ENCODE measurements around the gene SIRPB2.

SIRPB2 gene

GRCh38 chr20:1491281-1491840 is at the start of gene SIRPB2:
Gene SIRPB2, minus strand, starts transcription at chr20:1491420. Its CDS starts 61 bp downstream, at chr20:1491359.
- no peak for TF ChIP-seq FOXM1 (IDR thresholded peaks at IDR 0.05; ENCODE audit: borderline replicate concordance, low read depth)
- no peak for TF ChIP-seq YY1 (IDR thresholded peaks at IDR 0.05; ENCODE audit: low read depth)
- no peak for TF ChIP-seq ZBTB7A (IDR thresholded peaks at IDR 0.05; ENCODE audit: low read depth)
- TF ChIP-seq EP300 (IDR thresholded peaks at IDR 0.05; ENCODE audit: borderline replicate concordance) = no peak
- no peak for TF ChIP-seq TAF1 (IDR thresholded peaks at IDR 0.05; ENCODE audit: low read depth)
- no peak for TF ChIP-seq RAD21 (IDR thresholded peaks at IDR 0.05; ENCODE audit: low read depth)
- TF ChIP-seq REST (IDR thresholded peaks at IDR 0.05; ENCODE audit: low read depth) = no peak
- TF ChIP-seq, protein P1, sequence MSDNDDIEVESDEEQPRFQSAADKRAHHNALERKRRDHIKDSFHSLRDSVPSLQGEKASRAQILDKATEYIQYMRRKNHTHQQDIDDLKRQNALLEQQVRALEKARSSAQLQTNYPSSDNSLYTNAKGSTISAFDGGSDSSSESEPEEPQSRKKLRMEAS (IDR thresholded peaks at IDR 0.05) = no peak
- TF ChIP-seq TEAD4 (IDR thresholded peaks at IDR 0.05) = no peak
- TF ChIP-seq, protein P2, sequence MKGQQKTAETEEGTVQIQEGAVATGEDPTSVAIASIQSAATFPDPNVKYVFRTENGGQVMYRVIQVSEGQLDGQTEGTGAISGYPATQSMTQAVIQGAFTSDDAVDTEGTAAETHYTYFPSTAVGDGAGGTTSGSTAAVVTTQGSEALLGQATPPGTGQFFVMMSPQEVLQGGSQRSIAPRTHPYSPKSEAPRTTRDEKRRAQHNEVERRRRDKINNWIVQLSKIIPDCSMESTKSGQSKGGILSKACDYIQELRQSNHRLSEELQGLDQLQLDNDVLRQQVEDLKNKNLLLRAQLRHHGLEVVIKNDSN (IDR thresholded peaks at IDR 0.05) = no peak
- TF ChIP-seq CEBPB (IDR thresholded peaks at IDR 0.05) = no peak
- no peak for TF ChIP-seq EGR1 (IDR thresholded peaks at IDR 0.05)
- TF ChIP-seq NFIC (IDR thresholded peaks at IDR 0.05) = no peak

DNA sequence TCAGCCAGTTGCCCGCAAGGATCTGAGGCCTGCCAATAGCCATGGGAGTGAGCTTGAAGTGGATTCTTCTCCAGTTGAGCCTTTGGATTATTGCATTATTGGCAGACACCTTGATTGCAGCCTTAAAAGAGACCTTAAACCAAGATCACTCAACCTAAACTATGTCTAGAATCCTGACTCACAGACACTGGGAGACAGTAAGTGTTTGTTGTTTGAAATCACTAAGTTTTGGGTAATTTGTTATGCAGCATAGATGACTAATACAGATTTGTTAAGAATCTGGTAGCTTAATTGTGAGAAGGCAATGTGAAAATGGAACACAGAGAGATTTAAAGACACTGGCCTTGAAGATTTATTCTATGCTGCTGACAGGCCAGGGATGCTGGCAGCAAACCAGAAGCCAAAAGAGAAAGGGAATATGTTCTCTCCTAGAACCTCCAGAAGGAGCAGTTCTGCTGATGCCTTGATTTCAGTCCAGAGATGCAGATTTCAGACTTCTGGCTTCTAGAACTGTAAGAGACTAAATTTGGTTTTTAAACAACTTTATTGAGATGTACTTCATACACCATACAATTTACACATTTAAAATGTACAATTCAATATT is 48.7 kb upstream of the SIRPB2 start:
- no peak for TF ChIP-seq TCF12 (IDR thresholded peaks at IDR 0.05; ENCODE audit: low read depth)
- no peak for TF ChIP-seq FOXM1 (IDR thresholded peaks at IDR 0.05; ENCODE audit: borderline replicate concordance, low read depth)
- TF ChIP-seq, protein P1 (IDR thresholded peaks at IDR 0.05) = no peak
- no peak for TF ChIP-seq EP300 (IDR thresholded peaks at IDR 0.05; ENCODE audit: borderline replicate concordance)
- TF ChIP-seq CREB1 (IDR thresholded peaks at IDR 0.05; ENCODE audit: low read depth) = no peak
- TF ChIP-seq CEBPB (IDR thresholded peaks at IDR 0.05) = no peak
- no peak for TF ChIP-seq REST (IDR thresholded peaks at IDR 0.05; ENCODE audit: low read depth)
- TF ChIP-seq, protein P2 (IDR thresholded peaks at IDR 0.05) = no peak
- no peak for TF ChIP-seq ZBTB7A (IDR thresholded peaks at IDR 0.05; ENCODE audit: low read depth)
- TF ChIP-seq RAD21 (IDR thresholded peaks at IDR 0.05; ENCODE audit: low read depth) = no peak
- no peak for TF ChIP-seq EGR1 (IDR thresholded peaks at IDR 0.05)
- no peak for TF ChIP-seq NFIC (IDR thresholded peaks at IDR 0.05)

- no peak for TF ChIP-seq TCF12 (IDR thresholded peaks at IDR 0.05; ENCODE audit: low read depth)
- TF ChIP-seq REST (IDR thresholded peaks at IDR 0.05; ENCODE audit: low read depth) = no peak
- no peak for TF ChIP-seq ZBTB7A (IDR thresholded peaks at IDR 0.05; ENCODE audit: low read depth)
- TF ChIP-seq, protein P1 (IDR thresholded peaks at IDR 0.05) = no peak
- TF ChIP-seq TEAD4 (IDR thresholded peaks at IDR 0.05) = no peak
- no peak for TF ChIP-seq CREB1 (IDR thresholded peaks at IDR 0.05; ENCODE audit: low read depth)
- TF ChIP-seq, protein P2 (IDR thresholded peaks at IDR 0.05) = no peak
- no peak for TF ChIP-seq TAF1 (IDR thresholded peaks at IDR 0.05; ENCODE audit: low read depth)
- no peak for TF ChIP-seq YY1 (IDR thresholded peaks at IDR 0.05; ENCODE audit: low read depth)
- TF ChIP-seq EP300 (IDR thresholded peaks at IDR 0.05; ENCODE audit: borderline replicate concordance) = no peak
- no peak for TF ChIP-seq FOXM1 (IDR thresholded peaks at IDR 0.05; ENCODE audit: borderline replicate concordance, low read depth)
- no peak for TF ChIP-seq NFIC (IDR thresholded peaks at IDR 0.05)
- TF ChIP-seq EGR1 (IDR thresholded peaks at IDR 0.05) = no peak
- TF ChIP-seq CEBPB (IDR thresholded peaks at IDR 0.05) = no peak
- no peak for TF ChIP-seq RAD21 (IDR thresholded peaks at IDR 0.05; ENCODE audit: low read depth)
Observed at GRCh38 chr20:1538655-1539054, 47.4 kb upstream of the SIRPB2 start.

Data from Ishikawa (cell line).